LNCaP clone FGC (cell line): ENCODE data around the gene SLAMF8.

Experiments used
- DNase-seq: peaks from one replicate; pipeline ENCODE4 v3.0.0-alpha.2; 2011; ENCODE audit warnings: low read depth
- H3K4me3 ChIP-seq: 2 replicates; pipeline ENCODE4 v1.5.1; 2011; ENCODE audit warnings: mild to moderate bottlenecking, low read depth, low read length, control low read depth
- CTCF ChIP-seq: IDR thresholded peaks from 2 replicates; pipeline ENCODE4 v1.5.1; 2012; ENCODE audit warnings: mild to moderate bottlenecking; ENCODE audit not compliant: control insufficient read depth, insufficient read depth; ENCODE audit errors: extremely low read depth

SLAMF8 gene

GRCh38 chr1:159882527-159882862, 55.8 kb downstream of the SLAMF8 start:
- DNase-seq = no peak
- no peak for TF ChIP-seq CTCF
- H3K4me3 ChIP-seq = no peak overlapping the region

GRCh38 chr1:159883134-159883533, 56.5 kb downstream of the SLAMF8 start:
- no peak for DNase-seq
- no peak for TF ChIP-seq CTCF

GRCh38 chr1:159884296-159884695, 57.6 kb downstream of the SLAMF8 start:
- no peak for TF ChIP-seq CTCF
- DNase-seq = no peak
- H3K4me3 ChIP-seq = no peak overlapping the region

More at GRCh38 chr1:159883134-159883533, 56.5 kb downstream of the SLAMF8 start:
- H3K4me3 ChIP-seq = no peak overlapping the region
